ENCODE measurements around the gene ANKRD9.

The ANKRD9 gene

DNA sequence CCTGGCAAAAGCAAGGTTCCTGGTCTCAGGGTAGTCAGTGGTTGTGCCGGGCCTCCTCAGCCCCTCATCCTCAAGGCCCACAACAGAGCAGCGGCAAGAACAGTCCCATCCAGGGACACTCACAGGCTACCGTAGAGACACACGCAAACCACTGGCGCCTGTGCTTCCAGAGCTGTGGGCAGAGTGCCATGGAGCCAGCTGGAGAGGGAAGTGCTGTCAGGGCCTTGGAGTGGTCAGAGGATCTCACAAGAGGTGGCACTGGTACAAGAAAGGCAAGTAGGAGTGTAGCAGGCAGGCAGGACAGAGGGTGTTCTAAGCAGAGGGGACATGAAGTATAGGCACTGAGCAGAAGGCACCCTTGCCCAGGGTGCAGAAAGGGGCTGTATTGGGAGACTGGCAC, 34.6 kb downstream of the ANKRD9 start:
- H3K9me3 Mint-ChIP-seq: no peaks in the 10 kb centered on the region
- no peak overlapping the region for H3K4me3 Mint-ChIP-seq
- no peak for DNase-seq
- H3K27ac Mint-ChIP-seq: no peak overlapping the region
- no peak for ATAC-seq (replicated peaks)
- peaks cover 0 to 2% of the 10 kb centered on the region in 2 donors for H3K4me1 Mint-ChIP-seq (ENCODE audit: low read depth in 2 of 2)
- H3K36me3 Mint-ChIP-seq (ENCODE audit: insufficient read depth): no peaks in the 10 kb centered on the region
- no peaks in the 10 kb centered on the region for H3K27me3 Mint-ChIP-seq

DNA sequence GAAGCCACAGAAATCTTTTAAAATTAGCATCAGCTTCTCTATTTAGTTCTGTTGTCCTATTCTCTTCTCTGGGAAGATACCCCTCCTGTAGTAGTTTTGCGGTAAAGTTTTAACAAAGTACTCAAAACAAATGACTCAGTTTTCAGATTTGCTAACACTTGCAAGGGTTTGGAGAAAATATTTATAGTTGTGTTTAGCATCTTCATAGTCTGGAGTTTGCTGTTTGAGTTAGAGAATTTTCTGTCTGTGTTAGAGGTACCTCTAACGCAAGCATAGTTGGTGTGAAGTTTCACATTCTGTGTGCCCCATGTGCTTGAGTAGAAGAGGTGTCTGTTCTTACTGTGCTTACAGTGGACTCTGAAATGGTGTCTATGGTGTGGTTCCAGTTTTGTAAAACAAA, 36.0 kb downstream of the ANKRD9 start:
- Mint-ChIP-seq H3K9me3 (no peaks in the 10 kb centered on the region), H3K36me3 (ENCODE audit: insufficient read depth) (peaks cover 1% of the 10 kb centered on the region), H3K4me3 (no peak overlapping the region), H3K4me1 (ENCODE audit: low read depth in 2 of 2) (peaks cover 0 to 2% of the 10 kb centered on the region in 2 donors), H3K27ac (no peak overlapping the region), H3K27me3 (no peaks in the 10 kb centered on the region)
- DNase-seq: no peak
- no peak for ATAC-seq (replicated peaks)

DNA sequence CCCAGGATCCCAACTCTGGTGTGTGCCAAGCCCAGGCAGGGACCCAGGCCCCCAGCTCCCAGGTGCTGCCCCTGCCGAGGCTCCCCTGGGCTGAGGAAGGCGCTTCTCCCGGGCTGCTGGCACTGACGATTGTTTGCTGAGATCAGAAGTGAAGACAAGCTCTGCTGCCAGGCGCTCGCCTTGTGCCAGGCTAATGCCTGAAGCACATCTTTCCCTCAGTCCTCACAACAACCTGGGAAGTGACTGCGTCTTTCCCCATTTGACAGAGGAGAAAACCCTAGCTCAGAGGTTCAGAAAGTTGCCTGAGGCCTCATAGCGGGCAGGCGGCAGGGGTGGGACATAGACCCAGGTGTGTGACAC, 36.8 kb downstream of the ANKRD9 start:
- Mint-ChIP-seq H3K36me3 (ENCODE audit: insufficient read depth) (peaks cover 5% of the 10 kb centered on the region), H3K27me3 (no peaks in the 10 kb centered on the region), H3K4me3 (no peak overlapping the region), H3K27ac (no peak overlapping the region), H3K9me3 (no peaks in the 10 kb centered on the region), H3K4me1 (ENCODE audit: low read depth in 2 of 2) (peaks cover 0 to 2% of the 10 kb centered on the region in 2 donors)
- ATAC-seq (replicated peaks): no peak
- DNase-seq: no peak

DNA sequence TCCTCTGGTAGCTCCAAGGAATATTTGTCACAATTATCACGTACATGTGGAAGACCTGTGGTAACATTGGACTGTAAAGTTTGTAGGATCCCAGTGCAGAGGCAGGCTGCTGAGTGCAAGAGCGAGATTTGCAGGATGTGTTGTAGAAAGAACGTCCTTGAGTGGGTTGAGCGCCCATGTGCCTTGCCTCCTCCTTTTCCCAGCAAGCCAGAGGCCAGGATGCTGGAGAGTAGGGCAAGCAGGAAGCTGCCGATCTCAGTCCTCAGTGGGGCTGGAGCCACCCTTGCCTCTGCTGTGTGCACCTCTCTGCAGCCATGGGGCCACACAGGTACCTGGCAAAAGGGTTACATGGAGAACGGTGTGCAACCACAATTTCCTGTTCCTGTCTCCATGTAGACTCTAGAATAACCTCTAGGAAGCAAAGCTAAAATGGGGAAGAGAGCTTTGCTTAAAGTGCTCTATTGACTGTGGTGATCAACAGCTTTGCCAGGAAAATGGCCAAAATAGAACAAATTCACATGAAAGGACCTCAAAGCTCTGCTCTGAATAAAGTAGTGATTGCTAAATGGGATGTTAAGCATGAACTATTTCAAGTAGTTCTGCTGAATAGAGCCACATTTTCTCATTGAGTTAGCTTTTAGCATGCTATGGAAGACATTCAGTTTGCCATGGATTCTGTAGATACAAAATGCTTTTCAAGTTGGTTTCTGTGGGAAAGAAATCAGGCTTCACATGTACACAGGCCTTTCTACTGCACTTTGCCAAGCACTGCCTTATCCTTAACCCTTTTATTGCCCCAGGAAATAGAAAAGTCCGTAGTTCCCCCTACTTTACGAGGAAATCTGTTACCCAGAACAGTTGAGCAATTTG, 37.4 kb downstream of the ANKRD9 start:
- H3K4me3 Mint-ChIP-seq: no peak overlapping the region
- DNase-seq (no peak), ATAC-seq (replicated peaks) (no peak)
- H3K9me3 Mint-ChIP-seq: no peaks in the 10 kb centered on the region
- no peak overlapping the region for H3K27ac Mint-ChIP-seq
- no peaks in the 10 kb centered on the region for H3K27me3 Mint-ChIP-seq
- peaks cover 0 to 2% of the 10 kb centered on the region in 2 donors for H3K4me1 Mint-ChIP-seq (ENCODE audit: low read depth in 2 of 2)
- peaks cover 7% of the 10 kb centered on the region for H3K36me3 Mint-ChIP-seq (ENCODE audit: insufficient read depth)

DNA sequence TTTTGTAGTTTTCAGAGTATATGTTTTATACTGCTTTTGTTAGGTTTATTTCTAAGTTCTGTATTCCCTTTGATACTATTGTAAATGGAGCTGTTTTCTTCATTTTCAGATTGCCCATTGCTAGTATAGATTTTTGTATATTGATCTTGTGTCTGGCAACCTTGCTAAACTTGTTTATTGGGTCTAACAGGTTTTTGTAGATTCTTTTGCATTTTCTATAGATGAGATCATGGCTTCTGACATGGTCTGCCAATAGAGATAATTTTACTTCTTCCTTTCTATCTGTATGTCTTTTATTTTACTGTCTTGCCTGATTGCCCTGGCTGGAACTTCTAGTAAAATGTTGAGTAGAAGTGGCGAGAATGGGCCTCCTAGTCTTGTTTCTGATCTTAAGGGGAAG, 40.3 kb downstream of the ANKRD9 start:
- no peak for ATAC-seq (replicated peaks)

DNA sequence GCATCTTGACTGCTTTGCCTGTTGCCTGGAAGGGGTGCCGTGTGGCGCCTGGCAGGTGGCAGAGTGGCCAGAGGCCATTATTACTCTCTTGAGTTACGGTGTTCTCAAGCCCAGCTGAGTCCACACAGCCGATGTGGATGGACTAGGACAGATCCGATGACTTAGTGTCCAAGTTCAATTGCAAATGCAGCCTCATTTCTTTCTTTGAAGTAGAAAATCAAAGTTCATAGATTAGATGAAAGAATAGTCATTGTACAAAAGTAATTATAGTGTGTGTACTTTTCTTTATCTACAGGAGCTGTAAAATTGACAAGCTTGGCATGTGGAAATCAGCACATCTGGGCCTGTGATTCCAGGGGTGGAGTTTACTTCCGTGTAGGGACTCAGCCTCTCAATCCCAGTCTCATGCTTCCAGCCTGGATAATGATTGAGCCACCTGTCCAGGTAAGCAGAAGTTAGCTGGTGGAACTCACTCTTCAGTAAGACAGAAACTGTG, 44.7 kb downstream of the ANKRD9 start:
- DNase-seq (no peak), ATAC-seq (replicated peaks) (no peak)
- Mint-ChIP-seq H3K4me3 (no peak overlapping the region), H3K36me3 (ENCODE audit: insufficient read depth) (peaks cover 19% of the 10 kb centered on the region), H3K4me1 (ENCODE audit: low read depth in 2 of 2) (peaks cover 5 to 6% of the 10 kb centered on the region in 2 donors), H3K9me3 (no peaks in the 10 kb centered on the region), H3K27ac (no peak overlapping the region), H3K27me3 (no peaks in the 10 kb centered on the region)

More for the DNA sequence above, 40.3 kb downstream of the ANKRD9 start:
- no peak for DNase-seq
- H3K27ac Mint-ChIP-seq: no peak overlapping the region
- no peak overlapping the region for H3K4me3 Mint-ChIP-seq
- no peaks in the 10 kb centered on the region for H3K9me3 Mint-ChIP-seq
- peaks cover 0 to 2% of the 10 kb centered on the region in 2 donors for H3K4me1 Mint-ChIP-seq (ENCODE audit: low read depth in 2 of 2)
- H3K27me3 Mint-ChIP-seq: no peaks in the 10 kb centered on the region
- H3K36me3 Mint-ChIP-seq (ENCODE audit: insufficient read depth): peaks cover 19% of the 10 kb centered on the region

DNA sequence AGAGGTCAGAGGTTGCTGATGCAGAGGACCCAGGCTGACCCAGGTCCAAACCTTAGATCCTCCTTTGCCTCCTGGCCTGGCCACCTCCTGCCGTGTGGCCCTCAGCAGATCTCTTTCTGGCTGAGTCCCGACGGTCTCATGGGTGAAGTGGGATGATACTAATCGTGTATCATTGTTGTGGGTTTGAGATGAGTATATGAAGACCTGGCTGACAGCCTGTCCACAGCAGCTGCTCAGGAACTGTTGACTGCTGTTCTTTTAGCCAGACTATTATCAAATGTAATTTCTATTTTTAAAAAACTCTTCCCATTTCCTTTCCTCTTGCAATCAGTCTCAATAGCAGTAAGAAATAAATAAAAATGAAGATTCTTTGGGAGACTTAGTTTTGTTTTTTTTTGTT, 45.6 kb downstream of the ANKRD9 start:
- Mint-ChIP-seq H3K4me1 (ENCODE audit: low read depth in 2 of 2) (peaks cover 5 to 6% of the 10 kb centered on the region in 2 donors), H3K4me3 (no peak overlapping the region), H3K27me3 (no peaks in the 10 kb centered on the region), H3K9me3 (no peaks in the 10 kb centered on the region), H3K36me3 (ENCODE audit: insufficient read depth) (peaks cover 19% of the 10 kb centered on the region), H3K27ac (no peak overlapping the region)
- DNase-seq (no peak), ATAC-seq (replicated peaks) (no peak)

DNA sequence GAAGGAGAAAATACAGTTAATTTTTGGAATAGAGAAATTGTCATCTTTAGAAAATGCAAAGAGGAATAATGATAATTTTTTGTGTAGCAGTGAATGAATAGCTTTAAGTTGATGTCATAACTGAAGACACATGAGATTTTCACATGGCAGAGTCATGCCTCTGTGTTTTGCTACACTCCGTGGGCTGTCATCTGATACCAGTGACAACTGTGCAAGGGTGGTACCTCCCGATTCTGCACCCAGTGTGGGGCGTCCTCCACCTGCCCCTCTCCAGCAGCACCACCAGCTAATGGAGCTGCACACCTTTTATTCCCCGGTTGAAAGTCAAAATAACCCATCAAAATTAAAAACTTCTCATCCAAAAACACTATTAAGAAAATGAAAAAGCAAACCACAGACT, 47.2 kb downstream of the ANKRD9 start:
- H3K4me1 Mint-ChIP-seq (ENCODE audit: low read depth in 2 of 2): peaks cover 5 to 6% of the 10 kb centered on the region in 2 donors

DNA sequence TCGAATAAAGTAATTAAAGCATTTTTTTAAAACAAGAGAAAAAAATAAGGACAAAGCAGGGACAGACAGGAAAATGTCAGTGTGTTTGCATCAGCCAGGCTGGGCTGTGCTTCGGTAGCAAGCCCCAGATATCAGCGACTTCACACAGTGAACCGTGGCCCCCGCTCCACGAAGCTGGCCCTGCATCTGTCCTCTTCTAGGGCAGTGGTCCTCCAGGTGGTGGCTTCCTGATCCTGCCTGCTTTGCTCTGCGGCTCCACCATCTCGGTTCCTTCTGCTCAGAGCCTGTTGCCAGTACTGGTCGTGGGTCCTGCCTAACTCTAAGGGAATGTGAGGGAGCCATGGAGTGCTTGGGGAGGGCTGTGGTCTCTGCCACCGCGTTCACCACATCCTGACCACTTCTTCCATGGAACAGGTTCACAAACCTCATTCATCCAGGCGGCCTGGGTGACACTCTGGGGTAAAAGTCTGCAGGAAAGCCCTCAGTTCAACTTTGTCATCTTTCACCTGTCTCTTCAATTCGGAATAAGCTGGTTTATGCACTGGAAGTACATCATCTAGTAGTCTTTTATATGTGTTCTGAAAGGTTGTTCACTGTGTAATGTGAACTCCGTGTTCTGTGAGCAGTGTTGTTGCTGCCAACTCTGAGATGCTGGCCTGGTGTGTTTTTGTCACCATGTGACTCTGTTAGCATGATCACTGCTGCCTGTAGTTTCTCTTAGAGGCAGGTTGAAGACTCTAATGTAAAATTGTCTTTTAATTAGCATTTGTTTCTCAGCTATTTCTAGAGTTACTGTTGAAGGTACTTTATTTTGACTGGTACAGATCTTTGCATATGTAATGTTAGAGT, 47.9 kb downstream of the ANKRD9 start:
- Mint-ChIP-seq H3K36me3 (ENCODE audit: insufficient read depth) (peaks cover 12% of the 10 kb centered on the region), H3K27ac (no peak overlapping the region), H3K4me3 (no peak overlapping the region), H3K27me3 (no peaks in the 10 kb centered on the region), H3K4me1 (ENCODE audit: low read depth in 2 of 2) (peaks cover 5 to 6% of the 10 kb centered on the region in 2 donors), H3K9me3 (no peaks in the 10 kb centered on the region)
- DNase-seq: no peak
- no peak for ATAC-seq (replicated peaks)

More for the DNA sequence above, 47.2 kb downstream of the ANKRD9 start:
- no peak for DNase-seq
- H3K9me3 Mint-ChIP-seq: no peaks in the 10 kb centered on the region
- ATAC-seq (replicated peaks): no peak
- H3K27ac Mint-ChIP-seq: no peak overlapping the region
- H3K36me3 Mint-ChIP-seq (ENCODE audit: insufficient read depth): peaks cover 12% of the 10 kb centered on the region
- no peaks in the 10 kb centered on the region for H3K27me3 Mint-ChIP-seq
- no peak overlapping the region for H3K4me3 Mint-ChIP-seq

DNA sequence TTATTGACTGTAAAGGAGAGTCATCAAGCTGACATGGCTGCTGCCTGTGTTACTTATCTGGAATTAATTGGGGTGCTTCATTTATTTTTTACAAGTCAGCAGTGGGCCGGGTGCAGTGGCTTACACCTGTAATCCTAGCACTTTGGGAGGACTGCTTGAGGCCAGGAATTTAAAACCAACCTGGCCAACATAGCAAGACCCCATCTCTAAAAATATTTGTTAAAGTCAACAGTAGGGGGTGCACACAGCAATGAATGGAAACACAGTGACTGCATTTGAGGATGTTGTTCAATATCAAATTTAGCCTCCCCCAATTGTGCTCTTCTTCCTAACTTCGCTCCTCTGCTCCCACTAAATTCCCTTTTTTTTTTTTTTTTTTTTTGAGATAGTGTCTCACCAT, 52.1 kb downstream of the ANKRD9 start:
- ATAC-seq (replicated peaks): no peak
- no peak overlapping the region for H3K27ac Mint-ChIP-seq

DNA sequence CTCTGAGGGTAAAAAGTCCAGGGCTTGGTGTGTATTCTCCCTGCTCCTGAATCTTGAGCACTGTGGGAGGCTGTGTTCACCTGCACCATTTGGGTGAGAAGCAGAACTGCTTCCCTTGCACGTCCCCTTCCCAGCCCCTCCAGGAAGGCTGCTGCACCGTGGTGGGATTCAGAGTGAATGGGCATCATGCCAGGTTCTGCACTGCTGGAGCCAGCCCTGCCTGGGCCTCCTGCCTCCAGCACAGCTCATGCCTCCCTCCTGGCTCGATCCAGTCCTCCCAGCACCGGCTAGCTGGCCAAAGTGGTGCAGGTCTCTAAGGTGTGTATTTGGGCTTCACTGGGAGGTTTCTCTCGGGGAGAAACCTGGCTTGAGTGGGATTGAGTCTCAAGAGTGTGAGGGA, 54.9 kb downstream of the ANKRD9 start:
- no peak for ATAC-seq (replicated peaks)
- DNase-seq: no peak
- Mint-ChIP-seq H3K4me1 (ENCODE audit: low read depth in 2 of 2) (no peaks in the 10 kb centered on the region), H3K27me3 (no peaks in the 10 kb centered on the region), H3K9me3 (no peaks in the 10 kb centered on the region), H3K27ac (no peak overlapping the region), H3K4me3 (no peak overlapping the region), H3K36me3 (ENCODE audit: insufficient read depth) (no peaks in the 10 kb centered on the region)

More for the DNA sequence above, 52.1 kb downstream of the ANKRD9 start:
- Mint-ChIP-seq H3K4me3 (no peak overlapping the region), H3K36me3 (ENCODE audit: insufficient read depth) (no peaks in the 10 kb centered on the region), H3K4me1 (ENCODE audit: low read depth in 2 of 2) (peaks cover 5 to 6% of the 10 kb centered on the region in 2 donors), H3K27me3 (no peaks in the 10 kb centered on the region), H3K9me3 (no peaks in the 10 kb centered on the region)
- DNase-seq: no peak

DNA sequence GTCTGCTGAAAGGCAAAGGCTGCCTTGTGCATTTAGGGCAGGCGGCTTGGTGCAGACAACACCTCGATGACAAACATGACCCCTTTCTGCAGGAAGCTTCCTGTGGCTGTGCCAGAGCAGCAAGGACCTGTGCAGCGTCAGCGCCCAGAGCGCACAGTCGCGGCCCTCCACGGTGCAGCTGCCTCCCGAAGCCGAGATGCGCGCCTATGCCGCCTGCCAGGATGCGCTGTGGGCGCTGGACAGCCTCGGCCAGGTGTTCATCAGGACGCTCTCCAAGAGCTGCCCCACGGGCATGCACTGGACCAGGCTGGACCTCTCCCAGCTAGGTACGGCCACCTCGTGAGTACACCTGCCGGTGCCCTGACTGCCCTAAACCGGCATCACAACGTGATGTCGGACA, 57.3 kb downstream of the ANKRD9 start:
- H3K4me3 Mint-ChIP-seq: no peak overlapping the region
- DNase-seq (no peak), ATAC-seq (replicated peaks) (no peak)
- no peaks in the 10 kb centered on the region for H3K4me1 Mint-ChIP-seq (ENCODE audit: low read depth in 2 of 2)
- H3K27ac Mint-ChIP-seq: no peak overlapping the region
- no peaks in the 10 kb centered on the region for H3K27me3 Mint-ChIP-seq
- H3K9me3 Mint-ChIP-seq: no peaks in the 10 kb centered on the region
- H3K36me3 Mint-ChIP-seq (ENCODE audit: insufficient read depth): no peaks in the 10 kb centered on the region

Measured in effector memory CD8-positive, alpha-beta T cell (primary cell).